HG02870 (cell line): Measurements from ENCODE around the gene STAG3.

Experiments
- ATAC-seq: cut with Tn5 transposase; IDR thresholded peaks from one replicate; pipeline ENCODE4 v1.9.1; 2021; ENCODE audit warnings: mild to moderate bottlenecking, moderate library complexity; ENCODE audit not compliant: unreplicated experiment

Gene STAG3

GRCh38 chr7:100155553-100156317 lies 22.0 kb upstream of the STAG3 start:
- ATAC-seq = no peak

- no peak for ATAC-seq
These were observed 21.2 kb upstream of the STAG3 start for GRCh38 chr7:100156331-100157068.

DNA sequence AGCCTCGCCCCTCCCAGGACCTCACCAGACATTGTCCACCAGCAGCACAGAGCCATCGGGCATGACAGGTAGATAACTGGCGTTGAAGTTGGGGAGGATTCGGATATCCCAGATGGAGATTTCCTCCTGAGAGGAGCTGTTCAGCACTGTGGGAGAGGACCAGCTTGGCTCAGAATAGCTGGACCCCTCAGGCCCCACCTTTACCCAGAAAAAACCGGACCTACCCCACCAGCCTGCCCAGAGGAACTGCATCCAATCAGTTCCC lies 20.7 kb upstream of the STAG3 start:
- no peak for ATAC-seq

- ATAC-seq = no peak
These were observed 20.1 kb upstream of the STAG3 start for GRCh38 chr7:100157334-100158228.

- ATAC-seq = peak; percentile 72
These were observed 19.3 kb upstream of the STAG3 start, which contains the start of gene TRAPPC14 for GRCh38 chr7:100158229-100159098. TRAPPC14 (minus strand) TSS chr7:100158723; CDS start chr7:100158499, 224 bp downstream.

- no peak for ATAC-seq
These were observed 18.6 kb upstream of the STAG3 start for GRCh38 chr7:100159099-100159623.

DNA sequence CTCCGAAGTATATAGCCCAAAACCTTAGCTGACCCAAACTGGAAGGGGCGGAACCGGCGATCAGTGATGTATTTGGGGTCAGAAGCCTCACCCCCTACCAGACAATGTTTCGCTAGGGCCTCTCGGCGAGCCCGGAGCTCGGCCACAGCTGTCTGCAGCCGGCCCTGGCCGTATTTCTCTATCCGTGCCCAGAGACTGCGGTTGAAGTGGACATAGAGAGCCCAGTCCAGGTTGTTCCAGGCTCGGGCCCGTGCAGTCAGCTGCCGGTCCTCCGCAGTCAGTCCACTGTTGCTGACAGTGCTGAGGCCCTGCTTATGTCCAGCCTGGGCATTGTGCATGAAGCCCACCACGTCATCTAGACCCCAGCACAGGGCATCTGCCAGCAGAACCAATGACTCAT lies 17.7 kb upstream of the STAG3 start:
- ATAC-seq = no peak

- no peak for ATAC-seq
These were observed 14.6 kb upstream of the STAG3 start for GRCh38 chr7:100163006-100163531.

DNA sequence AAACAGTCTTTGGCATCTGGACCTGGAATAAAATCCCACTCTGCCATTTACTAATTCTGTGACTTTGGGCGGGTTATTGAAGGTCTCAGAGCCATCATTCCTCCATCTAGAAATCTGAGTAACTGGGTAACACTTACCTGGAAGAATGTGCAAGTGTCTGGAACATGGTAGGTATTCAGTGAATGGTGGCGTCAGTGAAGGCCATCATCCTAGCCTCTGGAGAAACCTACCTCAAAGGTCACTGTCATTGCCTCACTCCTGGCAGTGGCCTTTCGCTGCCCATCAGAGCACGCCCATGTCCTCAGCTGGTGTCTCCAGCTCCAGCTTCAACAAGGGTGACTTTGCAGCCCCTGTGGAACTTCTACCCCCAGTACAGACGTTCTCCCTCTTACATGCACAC lies 13.8 kb upstream of the STAG3 start:
- ATAC-seq = no peak

- ATAC-seq = no peak
These were observed 11.3 kb upstream of the STAG3 start for GRCh38 chr7:100166317-100166940.

GRCh38 chr7:100166970-100167911 lies 10.5 kb upstream of the STAG3 start:
- no peak for ATAC-seq

DNA sequence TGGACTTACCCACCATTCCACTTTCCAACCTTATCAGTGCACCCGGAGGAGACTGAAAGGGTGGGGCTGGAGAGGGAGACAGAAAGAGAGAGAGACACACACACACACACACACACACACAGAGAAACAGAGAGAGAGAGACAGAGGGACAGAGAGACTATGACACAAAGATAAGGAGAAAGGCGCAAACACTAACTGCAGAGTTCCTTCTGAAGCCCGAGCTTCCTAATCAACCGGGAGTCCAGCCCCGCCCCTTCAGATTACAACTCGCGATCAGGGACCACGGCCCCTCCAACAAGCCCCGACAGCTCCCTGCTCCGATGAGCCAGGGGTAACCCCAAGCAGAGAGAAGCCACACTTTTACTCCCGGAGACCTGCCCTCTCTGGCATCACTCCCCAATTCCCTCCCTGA lies 9.8 kb upstream of the STAG3 start:
- no peak for ATAC-seq

DNA sequence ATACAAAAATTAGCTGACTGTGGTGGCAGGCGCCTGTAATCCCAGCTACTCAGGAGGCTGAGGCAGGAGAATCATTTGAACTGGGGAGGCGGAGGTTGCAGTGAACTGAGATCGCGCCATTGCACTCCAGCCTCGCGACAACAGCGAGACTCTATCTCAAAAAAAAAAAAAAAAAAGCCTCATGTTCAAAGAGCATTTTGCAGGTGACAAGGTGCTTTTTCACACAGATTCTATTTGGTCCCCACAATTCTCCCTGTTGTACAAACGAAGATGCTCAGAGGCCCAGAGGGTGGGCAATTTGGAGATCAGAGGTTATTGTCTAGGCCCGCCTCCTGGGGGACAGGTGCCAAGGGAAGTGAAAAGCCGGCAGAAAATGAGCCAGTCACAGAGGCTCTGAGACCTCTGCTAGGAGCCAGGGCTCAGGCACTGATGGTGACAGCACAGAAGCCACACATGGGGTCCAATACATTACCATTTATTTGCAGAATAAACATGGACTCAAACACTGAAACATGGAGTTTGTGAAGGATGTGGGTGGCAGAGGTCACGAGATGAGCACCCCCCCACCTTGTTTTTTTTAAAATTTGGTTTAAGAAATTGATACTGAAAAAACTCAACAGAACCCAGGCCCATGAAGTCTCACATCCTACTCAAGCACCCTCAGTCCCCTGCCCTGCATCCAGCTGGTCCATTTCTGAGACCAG lies 8.4 kb upstream of the STAG3 start:
- no peak for ATAC-seq

DNA sequence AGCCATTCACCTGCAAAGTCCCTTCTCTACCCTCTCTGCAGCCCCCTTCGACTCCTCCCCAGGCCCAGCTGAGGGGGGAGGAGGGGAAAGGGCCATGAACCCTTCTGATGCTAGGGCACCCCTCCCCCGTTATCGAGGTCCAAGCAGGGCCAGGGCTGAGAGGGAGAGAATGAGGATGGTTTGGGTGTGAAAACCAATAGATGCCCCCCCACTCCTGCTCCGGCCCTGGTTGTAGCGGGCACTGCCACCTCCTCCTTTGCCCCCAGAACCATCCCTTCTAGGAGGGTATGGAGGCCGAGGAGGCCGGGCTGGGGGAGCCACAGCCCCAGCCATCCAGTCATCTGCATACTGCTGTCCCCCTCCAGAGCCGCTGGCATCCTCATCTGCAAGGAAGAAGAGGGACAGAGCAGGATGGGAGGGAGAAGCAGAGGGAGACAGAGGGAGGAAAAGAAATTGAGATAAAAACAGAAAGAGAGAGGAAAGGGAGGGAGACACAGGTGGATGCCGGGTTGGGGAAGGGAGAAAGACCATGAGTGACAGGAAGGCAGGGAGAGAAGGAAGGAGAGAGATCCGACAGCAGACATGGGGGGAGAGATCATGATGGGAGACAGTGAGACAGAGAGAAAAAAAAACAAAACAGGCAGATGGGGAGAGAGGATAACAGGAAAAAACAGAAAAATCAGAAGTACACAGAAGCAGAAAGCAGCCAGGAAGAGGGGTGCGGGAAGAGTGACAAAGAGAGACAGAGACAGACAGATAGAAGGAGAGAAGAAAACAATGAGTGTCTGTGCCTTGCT lies 7.4 kb upstream of the STAG3 start:
- no peak for ATAC-seq

- no peak for ATAC-seq
These were observed 6.5 kb upstream of the STAG3 start for GRCh38 chr7:100171087-100171681.

DNA sequence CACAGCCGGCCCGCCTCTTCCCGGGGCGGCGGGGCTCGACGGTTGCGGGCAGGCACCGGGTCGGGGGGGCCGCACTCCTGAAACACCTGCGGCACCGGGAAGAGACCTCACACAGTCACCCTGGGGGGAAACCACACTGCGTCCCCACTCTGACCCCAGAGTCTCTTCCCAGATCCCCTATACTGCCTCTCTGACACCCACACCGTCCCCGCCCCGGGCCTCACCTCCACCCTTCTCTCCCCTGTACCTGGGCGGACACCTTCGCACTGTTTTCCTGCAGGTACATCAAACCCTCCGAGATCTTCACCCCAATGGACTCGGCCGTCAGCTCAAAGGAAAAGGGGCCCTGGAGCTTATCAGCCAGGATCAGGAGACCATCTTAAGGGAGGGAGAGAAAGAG lies 5.9 kb upstream of the STAG3 start:
- ATAC-seq = no peak
